HG03039 (cell line): ENCODE data around the gene CCDC177.
"Not testable (repeated sequence)": the region's sequence is repeated elsewhere in the genome, so short reads cannot be mapped to it uniquely, and the experiment has no call there.

Source experiments
- ATAC-seq: cut with Tn5 transposase; IDR thresholded peaks from one replicate; pipeline ENCODE4 v1.9.1; 2021; ENCODE audit warnings: mild to moderate bottlenecking, moderate library complexity; ENCODE audit not compliant: unreplicated experiment

CCDC177 gene

DNA sequence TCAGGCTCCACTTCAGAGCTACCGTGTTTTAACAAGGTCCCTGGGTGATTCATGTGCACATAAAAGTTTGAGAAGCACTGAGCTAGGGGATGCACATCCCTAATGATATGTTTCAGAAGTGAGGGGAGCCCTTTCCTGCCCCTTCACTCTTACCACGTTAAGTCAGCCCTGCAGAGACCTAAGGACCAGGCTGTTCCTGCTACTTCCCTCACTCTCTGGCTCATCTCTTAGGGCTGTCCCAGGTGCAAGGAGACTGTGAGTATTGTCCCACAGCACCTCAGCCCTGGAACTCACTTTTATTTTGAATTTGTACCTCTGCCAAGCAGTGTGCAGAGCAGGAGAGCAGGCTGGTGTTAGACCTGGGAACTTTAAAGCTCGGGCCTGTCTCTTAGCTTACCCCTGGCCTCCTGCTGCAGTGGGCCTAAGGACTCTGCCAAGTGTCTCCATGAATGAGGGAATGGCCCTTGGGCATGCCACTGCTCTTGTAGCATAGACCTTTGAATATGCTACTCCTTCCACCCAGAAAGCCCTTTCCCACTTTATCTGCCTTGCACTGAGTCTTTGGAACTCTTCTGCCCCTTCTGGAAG lies 25.7 kb upstream of the CCDC177 start:
- ATAC-seq = no peak

DNA sequence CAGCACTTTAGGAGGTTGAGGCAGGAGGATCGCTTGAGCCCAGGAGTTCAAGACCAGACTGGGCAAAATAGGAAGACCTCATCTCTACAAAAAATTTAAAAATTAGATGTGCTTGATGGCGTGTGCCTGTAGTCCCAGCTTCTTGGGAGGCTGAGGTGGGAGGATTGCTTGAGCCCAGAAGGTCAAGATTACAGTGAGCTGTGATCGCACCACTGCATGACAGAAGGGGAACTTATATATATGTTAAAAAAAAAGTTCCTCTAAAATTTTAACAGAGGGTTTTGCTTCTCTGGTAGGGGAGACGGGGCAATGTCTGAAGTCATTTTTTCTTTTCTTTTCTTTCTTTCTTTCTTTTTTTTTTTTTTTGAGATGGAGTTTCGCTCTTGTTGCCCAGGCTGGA lies 24.8 kb upstream of the CCDC177 start:
- not testable (repeated sequence) for ATAC-seq

DNA sequence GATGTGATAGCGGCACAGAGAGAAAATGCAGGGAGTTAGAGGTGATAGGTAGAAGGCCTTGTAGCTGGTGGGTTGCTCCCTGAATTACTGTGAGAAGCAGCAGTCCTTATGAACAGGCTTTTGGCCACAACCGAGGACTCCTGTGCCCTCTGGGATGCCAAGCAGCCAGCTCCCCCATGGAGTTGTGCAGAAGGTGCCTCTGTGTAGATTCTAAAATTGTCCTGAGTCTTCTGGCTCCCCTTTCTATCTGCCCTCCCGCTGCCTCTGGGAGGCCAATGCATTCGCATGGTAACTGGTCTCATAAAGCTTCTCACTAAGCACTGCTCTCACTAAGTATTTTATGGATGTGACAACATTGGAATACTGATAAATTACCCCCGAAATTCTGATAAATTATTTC lies 20.7 kb upstream of the CCDC177 start:
- no peak for ATAC-seq

DNA sequence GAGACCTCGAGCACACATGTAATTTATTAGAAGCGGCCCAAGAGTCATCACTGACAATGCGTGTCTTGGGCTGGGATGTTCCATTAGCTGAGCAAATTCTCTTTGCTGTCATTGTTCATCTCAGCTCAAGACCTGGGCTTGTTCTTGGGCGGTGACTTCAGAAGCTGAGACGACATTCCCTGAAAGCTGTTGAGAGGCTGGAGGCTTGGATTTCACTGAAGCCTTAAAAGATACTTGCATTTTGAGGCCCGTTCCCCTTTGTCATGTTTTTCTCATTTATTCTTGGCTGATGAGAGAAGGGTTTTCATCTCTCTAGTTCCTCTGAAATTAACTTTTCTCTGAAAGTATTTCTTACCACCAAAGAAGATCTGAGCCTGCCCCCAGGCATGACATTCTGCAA lies 20.2 kb upstream of the CCDC177 start:
- ATAC-seq = no peak

DNA sequence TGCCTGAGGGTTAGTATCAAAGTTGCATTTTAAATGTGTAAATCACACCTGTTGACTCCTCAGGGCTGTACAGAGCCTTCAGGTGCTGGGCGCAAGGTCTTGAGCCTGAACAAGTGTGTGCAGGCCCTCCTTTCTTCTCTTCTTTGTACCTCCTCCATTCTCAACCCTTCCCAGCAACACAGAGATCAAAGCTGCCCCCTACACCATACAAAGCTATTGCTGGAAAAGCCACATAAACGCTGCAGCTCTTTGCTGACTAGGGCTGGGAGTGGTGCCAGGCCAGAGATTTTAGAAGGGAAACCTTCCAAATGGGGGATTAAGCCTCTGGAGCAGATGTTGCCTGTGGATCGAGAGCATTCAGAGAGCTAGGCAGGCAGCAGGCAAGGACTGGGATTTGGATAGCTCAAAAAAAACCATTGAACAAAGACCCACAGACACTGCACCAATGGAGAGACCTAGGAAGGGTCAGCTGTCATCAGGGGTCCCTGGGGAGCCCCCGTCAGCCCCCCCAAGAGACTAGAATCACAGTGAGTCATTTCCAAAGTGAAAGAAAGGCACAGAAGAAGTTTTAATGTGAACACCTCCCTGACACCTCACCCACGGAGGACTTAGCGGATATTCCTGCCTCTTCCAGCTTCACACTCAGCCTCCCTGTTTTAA lies 18.5 kb upstream of the CCDC177 start:
- no peak for ATAC-seq

DNA sequence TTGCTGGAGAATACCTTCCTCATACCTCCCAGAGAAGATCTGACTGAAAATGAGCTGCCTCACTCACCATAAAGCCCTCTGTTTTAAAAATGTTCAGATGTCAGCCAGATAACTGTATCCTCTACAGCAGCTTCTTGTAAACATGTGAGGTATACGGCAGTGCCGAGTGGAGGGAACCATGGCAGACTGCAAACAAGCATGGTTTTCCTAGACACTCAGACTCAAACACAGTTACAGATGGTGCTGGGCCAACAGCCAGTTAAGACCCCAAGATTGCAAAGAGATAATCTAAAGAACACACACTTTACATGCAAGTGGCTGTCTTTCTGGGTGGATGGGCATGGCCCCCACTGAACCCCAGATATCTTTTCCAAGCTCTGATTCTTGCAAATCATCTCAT lies 16.6 kb upstream of the CCDC177 start:
- ATAC-seq = no peak

DNA sequence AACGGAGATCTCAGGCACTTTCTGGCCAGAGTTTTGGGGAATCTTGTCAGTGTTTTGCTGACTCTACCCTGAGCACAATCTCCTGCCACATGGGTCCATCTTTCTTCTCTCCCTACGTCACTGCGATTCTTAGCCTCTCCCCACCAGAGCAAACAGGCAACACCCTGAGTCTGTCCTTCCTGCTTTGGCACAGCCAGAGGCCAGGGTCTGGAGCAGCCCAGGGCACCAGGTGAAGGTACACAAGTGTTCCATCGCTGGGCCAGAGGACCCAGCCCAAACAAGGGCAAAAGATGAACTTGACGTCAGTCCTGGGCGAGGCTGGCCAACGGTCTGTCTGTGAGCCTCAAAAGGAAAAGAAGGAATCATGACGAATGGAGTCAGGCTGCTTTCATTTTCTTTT lies 12.7 kb upstream of the CCDC177 start:
- ATAC-seq = no peak

DNA sequence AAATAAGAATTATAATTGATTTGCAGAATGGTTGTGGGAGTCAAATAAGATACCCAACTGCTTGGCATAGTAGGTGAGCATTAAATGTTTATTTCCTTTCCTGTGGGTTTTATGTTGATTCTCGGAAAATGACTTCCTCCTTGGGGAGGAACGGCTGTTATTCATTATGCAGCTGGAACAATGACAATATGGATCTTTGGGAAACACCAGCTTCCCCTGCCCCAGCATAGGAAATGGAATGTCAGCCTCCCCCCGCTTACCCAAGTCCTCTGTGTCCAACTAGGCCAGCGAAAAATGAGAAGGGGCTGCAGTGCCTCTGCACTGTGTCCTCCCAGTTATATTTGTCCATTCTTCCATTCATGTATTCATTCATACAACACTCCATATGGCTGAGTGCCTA lies 11.7 kb upstream of the CCDC177 start:
- ATAC-seq = no peak

DNA sequence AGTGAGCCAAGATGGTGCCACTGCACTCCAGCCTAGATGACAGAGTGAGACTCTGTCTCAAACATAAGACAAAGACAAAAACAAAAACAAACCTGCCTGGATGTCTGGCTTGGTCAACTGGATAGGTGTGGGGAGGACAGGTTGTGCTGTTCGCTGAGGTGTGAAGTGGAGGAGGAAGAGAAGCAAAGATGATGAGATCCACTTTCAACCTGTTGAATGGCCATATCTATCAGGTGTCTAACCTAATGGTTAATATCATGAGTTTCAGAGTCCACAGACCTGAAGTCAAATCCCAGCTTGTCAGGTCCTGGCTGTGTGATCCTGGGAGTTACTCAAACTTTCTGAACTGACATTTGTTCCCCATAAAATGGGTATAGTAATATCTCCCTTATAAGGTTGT lies 9.7 kb upstream of the CCDC177 start:
- ATAC-seq = no peak

DNA sequence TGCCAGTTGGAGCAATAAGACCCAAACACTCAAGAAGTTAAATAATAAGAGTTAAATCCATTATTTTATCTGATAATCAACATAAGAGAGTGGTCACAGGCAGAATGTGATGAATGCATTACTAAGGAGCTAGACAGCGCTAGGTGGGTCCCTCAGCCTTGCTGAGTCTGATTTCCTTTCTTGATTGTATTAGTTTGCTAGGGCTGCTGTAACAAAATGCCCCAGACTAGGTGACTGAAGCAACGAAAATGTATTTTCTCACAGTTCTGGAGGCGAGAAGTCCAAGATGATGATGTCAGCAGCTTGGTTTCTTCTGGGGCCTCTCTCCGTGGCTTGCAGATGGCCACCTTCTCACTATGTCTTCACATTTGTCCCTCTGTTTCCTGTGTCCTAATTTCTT lies 8.2 kb upstream of the CCDC177 start:
- no peak for ATAC-seq

DNA sequence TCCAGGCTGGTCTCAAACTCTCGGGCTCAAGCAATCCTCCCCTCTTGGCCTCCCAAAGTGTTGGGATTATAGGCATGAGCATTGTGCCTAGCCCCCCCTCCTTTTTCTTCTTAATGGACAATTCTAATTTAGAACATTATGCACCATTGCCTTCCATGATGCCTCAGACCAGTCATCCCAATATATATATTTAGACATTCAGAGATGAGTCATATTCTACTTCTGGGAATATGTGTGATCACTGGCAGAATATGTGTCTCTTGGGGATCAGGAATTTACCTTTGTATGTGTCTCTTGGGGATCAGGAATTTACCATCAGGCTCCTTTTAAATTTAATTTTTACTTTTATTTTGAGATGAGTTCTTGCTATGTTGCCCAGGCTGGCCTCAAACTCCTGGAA lies 7.5 kb upstream of the CCDC177 start:
- ATAC-seq = no peak

DNA sequence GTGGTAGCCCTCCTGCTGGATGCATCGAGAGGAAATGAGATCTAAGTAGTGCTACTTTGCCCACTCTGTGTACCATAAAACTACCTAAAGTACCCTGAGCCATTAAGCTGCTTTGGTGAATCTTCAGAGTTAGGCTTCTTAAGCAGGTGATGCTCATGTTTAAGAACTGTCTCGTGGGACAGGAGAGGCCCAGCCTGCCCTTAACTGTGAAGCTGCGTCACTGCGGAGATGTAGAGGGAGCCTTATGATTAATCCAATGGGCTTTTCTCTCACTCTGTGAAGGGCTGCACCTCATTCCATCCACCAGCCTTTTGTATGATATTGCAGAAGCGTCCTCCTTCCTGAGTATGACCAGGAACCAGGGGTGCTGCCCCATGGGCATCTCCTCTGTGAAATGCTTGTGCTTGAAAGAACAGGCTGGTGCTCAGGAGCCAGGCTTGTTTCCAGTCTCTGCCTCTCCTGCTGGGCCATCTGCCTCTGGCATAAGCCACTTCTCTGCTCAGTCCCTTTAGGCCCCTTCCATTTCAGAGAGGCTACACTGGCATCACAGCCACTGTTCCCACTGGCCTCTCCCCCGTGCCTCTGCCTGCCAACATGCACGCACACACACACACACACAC lies 6.8 kb upstream of the CCDC177 start:
- no peak for ATAC-seq

DNA sequence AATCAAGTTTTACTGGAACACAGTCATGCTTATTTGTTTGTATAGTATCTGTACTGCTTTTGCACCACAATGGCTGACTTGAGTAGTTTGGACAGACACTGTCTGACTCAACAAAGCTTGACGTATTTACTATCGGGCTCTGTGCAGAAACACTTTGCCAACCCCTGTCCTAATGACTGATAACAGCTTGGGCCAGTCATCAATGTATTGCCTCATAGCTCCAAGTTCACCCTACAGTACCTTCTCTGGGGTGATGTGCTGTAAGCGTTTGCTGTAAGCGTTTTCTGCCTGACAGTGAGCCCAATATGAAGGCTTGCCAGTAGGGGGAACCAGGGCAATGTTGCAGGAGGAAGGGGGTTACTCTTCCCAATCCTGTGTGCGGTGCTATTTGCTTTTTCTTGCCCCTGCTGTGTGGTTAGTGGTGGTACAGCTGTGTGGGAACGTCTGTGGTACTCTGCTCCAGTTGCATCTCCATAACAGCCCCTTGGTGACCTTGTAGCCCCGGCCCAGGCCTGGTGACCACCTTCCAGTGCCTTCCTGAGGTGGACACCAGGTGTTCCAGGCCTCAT lies 5.4 kb upstream of the CCDC177 start:
- ATAC-seq = no peak

DNA sequence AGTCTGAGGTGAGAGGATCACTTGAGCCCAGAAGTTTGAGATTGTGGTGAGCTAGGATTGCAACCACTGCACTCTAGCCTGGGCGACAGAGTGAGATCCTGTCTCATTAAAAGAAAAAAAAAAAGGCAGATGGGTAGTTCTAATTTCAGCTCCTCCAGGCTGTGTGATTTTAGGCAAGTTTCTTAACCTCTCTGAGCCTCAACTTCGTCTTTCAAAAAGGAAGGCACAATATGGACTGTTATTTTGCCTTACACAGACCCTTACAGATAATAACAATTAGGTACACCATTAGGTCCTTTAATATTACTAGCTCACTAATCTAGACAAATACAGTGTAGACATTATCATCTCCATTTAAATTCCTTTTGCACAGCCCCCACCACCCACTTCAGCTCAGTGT lies 4.8 kb upstream of the CCDC177 start:
- ATAC-seq = no peak

DNA sequence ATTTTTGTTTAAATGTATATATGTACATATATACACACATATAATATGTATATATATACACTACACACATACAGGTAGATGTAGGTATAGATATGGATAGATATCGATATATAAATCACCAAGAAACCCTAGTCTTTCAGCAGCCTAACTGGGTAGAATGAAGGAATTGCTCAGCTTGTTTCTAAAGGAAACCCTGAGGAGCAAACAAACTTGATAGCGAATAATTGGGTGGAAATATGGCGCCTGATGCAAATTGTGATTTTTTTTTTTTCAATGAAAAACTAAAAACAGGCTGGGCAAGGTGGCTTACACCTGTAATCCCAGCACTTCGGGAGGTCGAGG lies 254 bp upstream of the CCDC177 start:
- ATAC-seq = no peak

DNA sequence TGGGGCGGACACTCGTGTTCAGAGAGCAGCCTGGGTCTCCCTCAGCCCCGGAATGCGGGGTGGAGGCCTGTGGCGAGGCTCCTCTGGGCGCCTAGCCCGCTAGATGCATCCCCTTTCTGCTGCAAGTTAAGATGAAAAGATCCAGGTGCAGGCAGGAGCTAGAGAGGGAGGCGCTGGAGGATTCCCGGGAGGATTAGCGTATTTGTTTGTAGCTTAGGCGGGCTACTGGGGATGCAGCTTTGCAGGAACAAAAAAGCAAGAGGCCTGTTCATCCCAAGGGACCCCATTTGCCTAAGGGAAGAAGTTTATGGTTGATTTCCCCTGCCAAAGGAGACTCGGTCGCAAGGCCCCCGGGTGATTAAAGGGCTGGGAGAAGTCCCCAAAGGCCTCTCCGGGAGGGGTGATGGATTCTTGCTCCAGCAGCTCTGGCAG lies 824 bp downstream of the CCDC177 start:
- no peak for ATAC-seq

DNA sequence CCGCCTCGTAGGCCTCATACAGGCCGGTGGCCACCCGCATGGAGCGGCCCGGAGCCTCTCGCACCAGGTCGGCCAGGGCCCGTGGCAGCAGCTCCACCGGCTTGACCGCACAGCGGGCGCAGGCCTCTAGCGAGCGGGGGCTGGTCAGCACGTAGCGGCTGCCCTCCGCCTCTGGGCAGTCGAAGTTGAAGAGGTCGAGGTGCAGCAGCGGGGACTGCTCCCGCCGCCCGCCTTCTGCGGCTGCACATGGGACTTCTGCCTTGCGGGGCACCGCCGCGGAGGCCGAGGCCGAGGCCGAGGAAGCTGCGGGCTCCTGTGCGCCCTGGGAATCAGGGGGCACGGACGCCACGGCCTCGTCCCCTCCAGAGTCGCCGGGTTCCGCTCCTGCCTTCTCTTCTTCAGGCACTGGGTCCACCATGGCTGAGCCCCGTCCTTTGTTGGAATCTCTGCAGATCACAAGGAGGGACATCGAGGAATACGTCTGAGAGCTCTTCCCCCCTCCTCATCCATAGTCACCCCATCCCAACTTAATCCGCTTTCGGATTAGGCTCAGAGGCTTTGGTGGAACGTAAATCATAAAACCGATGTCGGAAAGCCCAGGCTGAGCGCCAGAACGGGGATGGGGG lies 1.4 kb downstream of the CCDC177 start:
- no peak for ATAC-seq

DNA sequence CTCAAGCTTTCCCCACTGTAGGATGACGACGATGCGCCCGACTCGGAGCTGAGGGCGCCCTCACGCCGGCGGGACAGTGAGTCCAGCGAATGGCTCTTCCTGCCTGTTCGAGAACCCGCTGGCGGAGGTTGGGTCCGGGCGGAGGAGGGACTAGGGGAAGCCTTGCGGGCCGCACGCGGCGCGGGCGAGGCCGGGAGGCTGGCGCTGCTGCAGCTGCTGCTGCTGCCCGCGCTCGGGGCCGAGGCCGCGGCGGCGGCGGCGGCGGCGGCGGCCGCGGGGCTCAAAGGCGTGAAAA lies 1.9 kb downstream of the CCDC177 start:
- ATAC-seq = no peak

DNA sequence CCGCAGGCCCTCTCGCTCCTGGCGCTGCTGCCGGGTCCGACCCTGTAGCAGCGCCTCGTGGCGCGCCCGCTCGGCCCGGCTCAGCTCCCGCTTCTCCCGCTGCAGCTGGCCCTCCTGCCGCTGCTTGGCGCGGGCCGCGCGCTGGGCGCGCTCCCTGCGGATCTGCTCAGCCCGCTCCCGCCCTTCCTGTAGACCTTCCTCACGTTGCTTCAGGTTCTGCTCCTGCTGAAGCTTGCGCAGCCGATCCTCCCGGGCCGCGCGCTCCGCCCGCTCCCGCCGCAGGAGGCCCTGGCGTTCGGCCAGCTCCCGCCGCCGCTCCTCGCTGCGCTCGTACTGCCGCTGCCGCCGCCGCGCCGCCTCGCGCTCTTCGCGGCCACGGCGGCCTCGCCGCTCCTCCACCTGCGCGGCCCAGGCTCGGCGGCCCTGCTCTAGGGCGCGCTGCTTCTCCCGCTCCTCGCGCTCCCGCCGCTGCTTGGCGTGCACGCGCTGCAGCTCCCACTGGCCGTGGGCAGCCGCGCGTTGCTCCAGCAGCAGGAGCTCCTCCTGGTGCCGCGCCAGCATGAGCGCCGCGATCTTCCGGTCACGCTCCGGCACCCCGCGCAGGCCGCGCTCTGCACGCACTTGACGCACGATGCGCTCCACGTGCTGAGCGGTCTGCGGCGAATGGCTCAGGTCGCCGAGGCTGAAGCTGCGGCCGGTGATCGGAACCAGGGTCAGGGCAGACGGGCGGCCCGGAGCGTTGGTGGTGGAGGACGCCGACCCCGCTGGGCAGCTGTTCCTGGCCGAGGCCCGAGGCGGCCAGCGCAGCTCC lies 2.4 kb downstream of the CCDC177 start:
- no peak for ATAC-seq

DNA sequence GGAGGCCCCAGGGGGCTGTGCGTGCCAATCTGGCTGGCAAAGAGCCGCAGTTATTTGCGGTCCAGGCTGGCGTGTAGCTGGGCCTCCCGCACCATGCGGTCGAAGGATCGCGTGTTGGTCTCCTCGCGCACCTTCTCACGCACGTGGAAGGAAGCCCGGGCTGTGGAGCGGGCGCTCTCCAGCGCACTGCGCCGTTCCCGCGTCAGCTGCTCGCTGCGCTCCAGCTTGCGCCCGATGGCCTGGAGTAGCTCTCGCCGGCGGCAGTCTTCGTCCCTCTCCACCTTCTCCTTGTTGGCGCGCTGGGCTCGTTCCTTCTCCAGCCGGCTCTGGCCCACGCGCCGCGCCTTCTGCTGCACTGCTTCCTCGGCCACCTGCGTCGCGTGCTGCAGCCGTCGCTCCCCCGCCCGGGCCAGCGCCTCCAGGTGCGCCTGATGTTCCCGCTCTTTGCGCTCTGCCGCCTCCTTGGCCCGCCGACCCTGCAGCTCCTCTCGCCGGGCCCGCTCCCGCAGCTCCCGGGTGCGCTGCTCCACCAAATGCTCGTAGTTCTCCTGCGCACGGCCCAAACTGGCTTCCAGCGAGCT lies 3.1 kb downstream of the CCDC177 start:
- no peak for ATAC-seq

DNA sequence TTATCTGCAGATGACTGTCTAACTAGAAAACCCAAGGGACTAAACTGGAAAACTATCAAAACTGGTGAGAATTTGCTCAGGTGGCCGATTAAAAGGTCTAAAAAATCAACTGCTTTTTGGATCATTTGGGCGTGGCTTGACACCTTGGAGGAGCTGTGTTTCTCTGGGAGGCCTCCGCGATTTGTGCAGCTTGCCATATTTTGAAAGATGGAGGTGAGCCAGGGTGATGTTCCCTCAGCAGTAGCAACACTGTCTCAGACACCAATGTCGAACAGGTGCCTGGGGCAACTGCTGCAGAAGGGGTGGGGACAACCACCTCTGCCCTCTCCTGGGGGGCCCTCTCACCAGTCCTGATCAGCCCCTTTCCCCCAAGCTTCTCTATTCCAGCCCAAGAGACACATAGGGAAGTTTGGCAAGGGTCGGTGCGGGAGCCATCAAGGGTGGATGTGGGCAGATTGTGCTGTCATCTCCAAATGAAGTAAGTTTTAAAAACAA lies 3.8 kb downstream of the CCDC177 start:
- no peak for ATAC-seq
